GM18508 (cell line): Measurements from ENCODE around the gene XRN2.
"Not testable (repeated sequence)": the region's sequence is repeated elsewhere in the genome, so short reads cannot be mapped to it uniquely, and the experiment has no call there.

ENCODE experiments used
- ATAC-seq: cut with Tn5 transposase; IDR thresholded peaks from one replicate; pipeline ENCODE4 v1.9.1; 2021; ENCODE audit warnings: moderate number of reproducible peaks; ENCODE audit not compliant: insufficient read depth, unreplicated experiment

Gene XRN2

GRCh38 chr20:21340991-21341697 lies 38.0 kb downstream of the XRN2 start:
- no peak for ATAC-seq

DNA sequence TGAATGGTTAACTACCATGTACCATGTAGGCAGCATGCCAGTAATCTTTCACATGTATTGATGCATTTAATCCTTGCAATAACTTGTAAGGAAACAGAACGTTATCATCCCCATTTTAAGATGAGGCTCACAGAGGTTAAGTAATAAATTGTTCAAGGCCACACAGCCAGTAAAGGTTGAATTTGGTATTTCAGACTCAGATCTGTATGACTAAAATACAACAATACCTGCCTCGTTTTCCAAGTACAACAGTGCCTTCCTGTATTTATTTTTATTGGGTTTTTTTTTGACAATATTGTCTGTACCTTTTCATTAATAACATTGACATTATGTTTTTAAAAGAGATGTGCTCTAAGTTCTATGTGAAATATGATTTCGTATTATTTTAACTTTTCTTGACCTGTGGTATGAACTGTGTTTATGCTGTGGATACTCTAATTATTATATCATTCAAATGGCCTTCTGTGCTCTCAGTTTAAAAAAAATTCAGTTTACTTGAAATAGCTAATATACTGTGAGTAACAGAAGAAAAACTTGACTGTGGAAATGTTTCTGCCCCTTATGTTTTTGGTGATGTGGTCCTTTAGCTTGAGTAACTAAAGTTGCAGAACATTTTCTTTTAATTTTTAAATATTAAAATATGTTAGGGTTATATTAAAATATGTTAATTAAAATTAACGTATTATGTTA lies 39.7 kb downstream of the XRN2 start:
- ATAC-seq: no peak

GRCh38 chr20:21344206-21344900 lies 41.2 kb downstream of the XRN2 start:
- ATAC-seq: no peak

DNA sequence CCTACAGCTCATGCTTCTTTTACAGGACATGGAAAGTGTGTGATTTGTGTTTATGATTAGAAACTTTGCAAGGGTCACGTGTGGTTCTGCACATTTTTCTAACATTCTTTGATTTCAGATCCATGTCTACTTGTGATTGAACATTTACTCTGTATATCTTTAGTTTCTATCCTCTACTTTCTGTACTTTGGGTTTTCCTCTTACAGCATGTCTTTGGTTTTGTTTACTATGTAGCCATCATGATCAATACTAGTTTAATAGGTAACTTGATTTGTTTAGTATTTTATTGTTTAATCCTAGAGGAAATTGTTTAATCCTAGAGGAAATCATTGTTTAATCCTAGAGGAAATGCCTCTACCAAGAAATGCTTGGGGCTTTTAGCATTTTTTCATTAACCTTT lies 41.8 kb downstream of the XRN2 start:
- no peak for ATAC-seq

GRCh38 chr20:21352703-21353102 lies 49.6 kb downstream of the XRN2 start:
- ATAC-seq: no peak

- ATAC-seq: no peak
Observed at GRCh38 chr20:21353236-21353635, 50.1 kb downstream of the XRN2 start.

- ATAC-seq: no peak
Observed at GRCh38 chr20:21355981-21356380, 52.9 kb downstream of the XRN2 start.

GRCh38 chr20:21356386-21356785 lies 53.3 kb downstream of the XRN2 start:
- no peak for ATAC-seq

GRCh38 chr20:21357844-21358243 lies 54.7 kb downstream of the XRN2 start:
- ATAC-seq: no peak

- ATAC-seq: no peak
Observed at GRCh38 chr20:21358737-21359136, 55.6 kb downstream of the XRN2 start.

GRCh38 chr20:21360705-21361104 lies 57.6 kb downstream of the XRN2 start:
- ATAC-seq: no peak

DNA sequence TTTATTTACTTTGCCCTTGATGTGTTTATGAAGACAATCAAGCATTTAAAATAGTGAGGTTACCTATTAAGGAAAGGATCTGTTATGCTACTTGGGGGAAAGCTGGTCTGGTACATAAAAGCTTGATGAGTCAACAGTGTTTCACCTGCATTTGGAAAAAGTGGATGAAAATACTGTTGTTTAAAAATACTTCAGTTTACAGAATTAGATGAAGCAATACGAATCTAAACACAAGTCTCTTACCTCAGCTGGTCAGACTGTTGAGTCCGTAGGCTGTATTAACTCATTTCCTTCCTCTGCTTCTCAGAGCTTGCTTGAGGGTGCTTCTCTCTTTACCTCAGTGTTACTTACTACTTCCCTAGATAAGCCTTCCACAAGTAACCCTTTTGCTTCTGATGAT lies 58.1 kb downstream of the XRN2 start:
- no peak for ATAC-seq

DNA sequence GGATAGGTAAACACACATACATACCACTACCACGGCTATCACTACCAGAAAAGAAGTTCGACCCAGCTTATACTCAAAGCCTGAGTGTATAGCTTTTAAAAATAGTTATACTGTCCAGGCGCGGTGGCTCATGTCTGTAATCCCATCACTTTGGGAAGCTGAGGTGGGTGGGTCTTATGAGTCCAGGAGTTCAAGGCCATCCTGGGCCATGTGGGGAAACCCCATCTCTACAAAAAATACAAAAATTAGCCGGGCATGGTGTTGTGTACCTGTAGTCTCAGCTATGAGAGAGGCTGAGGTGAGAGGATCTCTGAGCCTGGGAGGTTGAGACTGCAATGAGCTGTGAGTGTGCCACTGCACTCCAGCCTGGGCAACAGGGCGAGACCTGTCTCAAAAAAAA lies 61.3 kb downstream of the XRN2 start:
- no peak for ATAC-seq

DNA sequence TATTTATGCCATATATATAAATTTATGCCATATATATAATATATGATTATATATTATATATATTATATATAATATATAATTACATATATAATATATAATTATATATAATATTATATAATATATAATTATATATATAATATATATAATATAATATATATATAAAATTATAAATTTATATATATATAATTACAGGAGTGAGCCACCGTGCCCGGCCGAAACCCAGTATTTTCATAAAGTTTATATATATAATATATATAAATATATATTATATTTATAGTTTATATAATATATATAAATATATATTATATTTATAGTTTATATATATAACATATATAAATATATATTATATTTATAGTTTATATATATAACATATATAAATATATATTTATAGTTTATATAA lies 62.6 kb downstream of the XRN2 start:
- ATAC-seq: no peak

DNA sequence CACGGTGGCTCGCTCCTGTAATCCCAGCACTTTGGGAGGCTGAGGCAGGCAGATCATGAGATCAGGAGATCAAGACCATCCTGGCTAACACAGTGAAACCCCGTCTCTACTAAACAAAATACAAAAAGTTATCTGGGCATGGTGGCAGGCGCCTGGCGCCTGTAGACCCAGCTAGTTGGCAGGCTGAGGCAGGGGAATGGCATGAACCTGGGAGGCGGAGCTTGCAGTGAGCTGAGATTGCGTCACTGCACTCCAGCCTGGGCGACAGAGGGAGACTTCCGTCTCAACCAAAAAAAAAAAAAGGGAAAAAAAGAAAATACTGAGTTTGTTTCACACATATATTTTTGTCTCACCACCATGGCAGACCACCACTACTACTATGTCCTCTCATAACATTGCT lies 63.1 kb downstream of the XRN2 start:
- not testable (repeated sequence) for ATAC-seq

GRCh38 chr20:21368791-21369190 lies 65.7 kb downstream of the XRN2 start:
- no peak for ATAC-seq

- ATAC-seq: no peak
Observed at GRCh38 chr20:21371193-21371592, 68.1 kb downstream of the XRN2 start.

GRCh38 chr20:21372016-21372415 lies 68.9 kb downstream of the XRN2 start:
- ATAC-seq: no peak

DNA sequence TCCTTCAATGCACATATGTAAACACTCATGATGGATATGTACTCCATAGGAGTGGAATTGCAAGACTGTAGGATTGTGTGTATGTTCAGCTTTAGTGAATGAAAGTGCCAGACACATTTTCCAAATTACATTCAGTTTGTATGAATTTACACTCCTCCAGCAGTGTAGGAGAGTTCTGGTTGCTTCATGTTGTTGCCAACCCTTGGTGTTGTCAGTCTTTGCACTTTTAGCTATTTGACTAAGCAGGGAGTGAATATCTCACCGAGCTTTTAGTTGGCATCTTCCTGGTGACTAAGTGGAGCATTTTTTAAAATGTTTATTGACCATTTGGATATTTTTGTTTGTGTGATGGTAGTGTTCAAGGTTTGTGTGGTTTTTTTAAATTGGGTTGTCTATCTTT lies 70.3 kb downstream of the XRN2 start:
- ATAC-seq: no peak

DNA sequence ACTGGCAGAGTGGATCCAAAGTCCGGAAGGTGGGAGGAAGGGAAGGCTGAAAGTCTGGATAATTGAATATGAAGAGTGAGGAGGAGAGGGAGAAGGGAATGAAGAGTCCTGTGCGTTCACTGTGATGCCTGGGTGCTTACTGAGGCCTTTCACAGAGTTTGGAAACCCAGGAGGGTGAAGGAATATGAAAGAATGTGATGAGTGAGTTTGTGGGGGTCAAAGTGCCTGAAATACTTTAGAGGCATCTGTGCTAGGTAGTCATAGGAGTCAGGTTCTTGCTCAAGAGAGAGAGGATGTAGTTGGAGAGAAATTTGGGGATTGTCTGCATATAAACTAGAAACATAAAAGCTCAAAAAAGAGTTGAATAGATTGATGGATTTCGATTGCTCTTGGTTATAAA lies 73.5 kb downstream of the XRN2 start:
- no peak for ATAC-seq

DNA sequence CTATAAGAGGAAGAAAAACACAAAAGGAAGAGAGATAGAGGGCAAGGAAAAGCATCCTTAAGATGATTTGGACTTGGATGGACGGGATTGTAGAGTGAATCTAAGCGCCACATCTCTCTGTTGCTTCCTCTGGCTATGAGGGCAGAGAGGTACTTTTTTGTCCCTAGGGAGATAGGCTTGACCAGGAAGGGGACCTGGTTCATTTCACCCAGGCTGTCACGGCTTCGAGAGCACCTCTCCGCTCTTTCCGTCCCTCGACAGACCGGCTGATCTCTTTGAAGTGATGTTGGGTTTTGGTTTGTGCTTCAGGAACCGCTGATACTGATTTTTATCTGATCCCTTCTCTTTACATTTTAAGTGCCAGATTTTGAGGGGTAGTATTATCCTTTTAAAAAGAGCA lies 74.6 kb downstream of the XRN2 start:
- no peak for ATAC-seq

DNA sequence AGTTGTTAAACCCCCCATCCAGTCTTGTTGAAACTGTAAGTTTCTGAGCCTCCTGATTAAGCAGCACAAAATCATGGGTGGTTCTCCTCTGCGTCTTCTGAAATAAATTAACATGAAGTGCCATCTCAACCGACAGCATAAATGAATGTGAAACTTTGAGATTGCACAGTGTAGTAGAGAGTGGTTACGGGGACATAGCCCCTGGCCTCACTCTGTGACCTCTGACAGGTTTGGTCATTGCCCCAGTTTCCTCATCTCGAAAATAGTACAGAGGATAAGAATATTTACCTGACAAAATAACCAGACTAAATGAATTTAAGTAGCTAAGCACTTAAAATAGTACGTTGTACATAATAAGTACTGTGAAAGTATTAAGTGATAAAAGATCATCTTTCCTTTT lies 75.1 kb downstream of the XRN2 start:
- ATAC-seq: no peak
